GM19328 (cell line): ENCODE results near the gene SLC35A3.

Experiments used
- ATAC-seq: cut with Tn5 transposase; IDR thresholded peaks from one replicate; pipeline ENCODE4 v1.9.1; 2021; ENCODE audit warnings: mild to moderate bottlenecking, moderate library complexity; ENCODE audit not compliant: unreplicated experiment

The SLC35A3 gene

GRCh38 chr1:100074604-100075395, 105.0 kb downstream of the SLC35A3 start:
- no peak for ATAC-seq

GRCh38 chr1:100075773-100076172, 106.0 kb downstream of the SLC35A3 start:
- peak; percentile 45 for ATAC-seq

DNA sequence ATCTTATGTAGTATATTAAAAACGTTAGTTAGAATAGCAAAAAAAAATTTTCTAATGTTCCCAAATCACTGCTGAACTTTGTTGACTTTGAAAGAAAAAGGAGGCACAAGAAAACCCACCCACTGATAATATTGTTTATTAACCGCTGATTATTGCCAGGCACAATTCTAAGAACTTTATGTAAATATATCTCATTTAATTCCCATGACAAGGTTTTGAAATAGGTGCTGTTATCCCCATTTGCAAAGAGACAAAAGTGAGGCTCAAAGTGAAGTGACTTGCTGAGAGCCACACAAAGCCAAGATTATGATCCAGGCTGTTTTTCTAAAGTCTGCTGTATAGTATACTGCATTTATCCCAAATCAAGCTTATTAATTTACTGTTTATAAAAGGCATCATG, 106.5 kb downstream of the SLC35A3 start:
- ATAC-seq: no peak

DNA sequence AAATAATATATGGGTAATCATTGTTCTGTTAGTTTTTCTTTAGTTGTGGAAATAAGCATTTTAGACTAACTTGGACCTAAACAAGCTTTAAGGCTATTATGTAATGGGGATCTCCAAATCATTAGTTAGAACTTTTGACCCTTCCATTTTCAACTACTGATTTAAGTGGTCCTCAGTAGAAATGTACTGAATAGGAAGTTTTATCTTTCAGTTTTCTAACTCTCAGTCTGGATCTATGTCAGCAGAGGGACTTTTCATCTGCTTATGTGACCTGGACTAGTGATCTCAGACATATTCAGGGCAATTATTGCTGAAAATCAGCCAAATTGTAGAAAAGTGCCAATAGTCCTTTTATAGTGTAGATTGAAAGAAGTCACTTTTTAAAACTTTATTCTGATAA, 106.9 kb downstream of the SLC35A3 start:
- no peak for ATAC-seq

- ATAC-seq: peak; percentile 52
Measured at GRCh38 chr1:100077531-100077930, 107.7 kb downstream of the SLC35A3 start.

DNA sequence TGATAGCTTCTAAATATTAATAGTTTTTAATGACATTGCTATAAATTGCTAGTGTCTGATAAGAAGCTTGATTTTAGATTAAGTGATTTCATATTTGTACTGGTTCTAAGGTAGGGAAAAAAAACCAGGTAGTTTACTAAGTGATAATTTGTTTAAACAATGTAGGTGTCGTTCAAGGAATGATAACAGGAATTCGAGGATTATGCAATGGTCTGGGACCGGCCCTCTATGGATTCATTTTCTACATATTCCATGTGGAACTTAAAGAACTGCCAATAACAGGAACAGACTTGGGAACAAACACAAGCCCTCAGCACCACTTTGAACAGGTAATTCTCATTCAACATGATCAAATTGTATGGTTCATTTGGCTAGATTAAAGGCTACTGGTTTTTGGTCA, 110.5 kb downstream of the SLC35A3 start:
- ATAC-seq: no peak
